HepG2 (cell line): ENCODE data around the gene BEND3. TPM values are rescaled to one million over a fixed set of nuclear protein-coding genes. Genes with fewer than 3 reads are reported as not detected.

ENCODE experiments used
- ATAC-seq: fragments of 200-7000 bp; cut with Tn5 transposase; 3 replicates; pipeline ENCODE4 v1.9.1; 2020; ENCODE audit warnings: mild to moderate bottlenecking, moderate library complexity
- BruUV-seq: library from RNA; stranded (reverse); fragments of 400-500 nt; replicated peaks from 2 replicates; lab custom pipeline; 2021; lab: Mats Ljungman, UMichigan
- CTCF ChIA-PET: fragments of 300-600 bp; formaldehyde crosslinking; extraction: SDS; loops from one replicate; lab custom pipeline; 2021; ENCODE audit warnings: low total read pairs, inconsistent platforms, low intra/inter-chr PET ratio; lab: Yijun Ruan, JAX
- POLR2A ChIA-PET: fragments of 350-600 bp; sonication (Branson Sonifier 250); formaldehyde crosslinking; loops from one replicate; lab custom pipeline; 2020; ENCODE audit warnings: antibody characterized with exemption, inconsistent platforms; lab: Yijun Ruan, JAX
- DNase-seq: peaks from one replicate; pipeline ENCODE4 v3.0.0-alpha.2; 2015; ENCODE audit warnings: low spot score
- FAIRE-seq: peaks from 3 replicates; lab custom pipeline; 2011; peaks lifted over from hg19 to GRCh38; lab: Jason Lieb, UNC
- H2AFZ ChIP-seq: one replicate; pipeline ENCODE4 v1.6.1; 2011; ENCODE audit warnings: low read length, inconsistent platforms
- H3K27ac ChIP-seq: fragments of 300-600 bp; 3 replicates; pipeline ENCODE4 v1.8.0; 2011; ENCODE audit warnings: mixed run types, mild to moderate bottlenecking, mixed read lengths, low read length, inconsistent platforms; ENCODE audit not compliant: insufficient read depth; ENCODE audit errors: extremely low read length
- H3K27me3 ChIP-seq, 2 experiments: fragments of 200-600 bp in 1 of 2; 2 replicates in 1 of 2; 3 replicates in 1 of 2; pipeline versions ENCODE4 v1.6.0 to v1.8.0; 2011; ENCODE audit warnings: low read length in 2 of 2, mild to moderate bottlenecking in 2 of 2, moderate library complexity in 2 of 2, inconsistent platforms in 1 of 2; ENCODE audit not compliant: insufficient read depth in 2 of 2, control insufficient read depth in 1 of 2
- H3K36me3 ChIP-seq, 2 experiments: fragments of 200-600 bp in 1 of 2; replicated peaks in 1 of 2; 2 replicates in 1 of 2; 3 replicates in 1 of 2; pipeline versions ENCODE4 v1.5.1 to v1.8.0; 2011; ENCODE audit warnings: low read length in 2 of 2, inconsistent platforms in 1 of 2; ENCODE audit not compliant: insufficient read depth in 2 of 2, control insufficient read depth in 1 of 2
- H3K4me1 ChIP-seq: 2 replicates; pipeline ENCODE4 v1.5.1; 2012; ENCODE audit warnings: low read length, inconsistent platforms; ENCODE audit not compliant: insufficient read depth
- H3K4me2 ChIP-seq: 2 replicates; pipeline ENCODE4 v1.6.0; 2011; ENCODE audit warnings: low read depth, low read length, inconsistent platforms
- H3K4me3 ChIP-seq, 3 experiments: fragments of 200-600 bp in 1 of 3; sonication (generic), shearing (Covaris generic) in 1 of 3; replicated peaks in 1 of 3; 2 replicates each; pipeline ENCODE4 v1.5.1; 2011 to 2016; ENCODE audit warnings: low read length in 3 of 3, inconsistent platforms in 2 of 3, low read depth in 2 of 3, mild to moderate bottlenecking in 2 of 3, control low read depth in 1 of 3, mixed read lengths in 1 of 3; ENCODE audit not compliant: insufficient read depth in 1 of 3
- H3K79me2 ChIP-seq: one replicate; pipeline ENCODE4 v1.6.1; 2011; ENCODE audit warnings: low read length, inconsistent platforms; ENCODE audit not compliant: insufficient read depth
- H3K9ac ChIP-seq: 2 replicates; pipeline ENCODE4 v1.6.0; 2011; ENCODE audit warnings: mild to moderate bottlenecking, low read depth, low read length, inconsistent platforms; ENCODE audit not compliant: insufficient read depth
- H3K9me3 ChIP-seq: 2 replicates; pipeline ENCODE4 v1.5.1; 2012; ENCODE audit warnings: mild to moderate bottlenecking, low read length
- H4K20me1 ChIP-seq: 2 replicates; pipeline ENCODE4 v1.6.0; 2011; ENCODE audit warnings: inconsistent platforms, mild to moderate bottlenecking, low read length, moderate library complexity; ENCODE audit not compliant: insufficient read depth
- BRD4 ChIP-seq: sonication (generic); formaldehyde crosslinking; IDR thresholded peaks from 2 replicates; pipeline ENCODE4 v1.4.0; 2020; ENCODE audit warnings: missing genetic modification reagents
- ESRRA ChIP-seq: sonication (generic); formaldehyde crosslinking; IDR thresholded peaks from 2 replicates; pipeline ENCODE4 v1.5.1; 2020; ENCODE audit warnings: mild to moderate bottlenecking, low read depth, missing genetic modification reagents
- GMEB1 ChIP-seq: sonication (generic); formaldehyde crosslinking; IDR thresholded peaks from 2 replicates; pipeline ENCODE4 v1.5.1; 2020; ENCODE audit warnings: missing genetic modification reagents, mild to moderate bottlenecking, borderline replicate concordance
- MYNN ChIP-seq: sonication (generic); formaldehyde crosslinking; IDR thresholded peaks from 2 replicates; pipeline ENCODE4 v1.4.0; 2020; ENCODE audit warnings: mild to moderate bottlenecking, low read depth, missing genetic modification reagents
- ZNF414 ChIP-seq: sonication (generic); formaldehyde crosslinking; IDR thresholded peaks from 2 replicates; pipeline ENCODE4 v1.5.0; 2020; ENCODE audit warnings: missing genetic modification reagents
- ZNF605 ChIP-seq: sonication (generic); formaldehyde crosslinking; IDR thresholded peaks from 2 replicates; pipeline ENCODE4 v1.8.0; 2022; ENCODE audit warnings: mild to moderate bottlenecking, missing genetic modification reagents
- WGBS: methylation state at CpG from one replicate; pipeline ENCODE4 v1.1.6; 2017; ENCODE audit warnings: low lambda C conversion rate; 5-methylcytosine and 5-hydroxymethylcytosine counted together
- in situ Hi-C: cut with HindIII; loops from 2 replicates; pipeline ENCODE4 v1.10.0; 2017; ENCODE audit warnings: low pct_unique_long_range_greater_than_20kb; ENCODE audit not compliant: extremely low pct_ligation_motif_present
- intact Hi-C: fragments of 100-400 bp; cut with micrococcal nuclease; formaldehyde crosslinking; loops from one replicate; pipeline ENCODE4 v1.10.0; 2022; ENCODE audit not compliant: unreplicated experiment
- polyA plus RNA-seq, 8 experiments: library from polyadenylated mRNA; depleted of rRNA in 3 of 8; stranded (reverse) in 7 of 8; unstranded in 1 of 8; fragments of >200 nt; fragmentation: Illumina TruSeq in 4 of 8; extraction: Trizol in 4 of 8; gene quantifications; 2 replicates each; pipeline versions ENCODE4 v1.2.1 to v1.2.3, GENCODE V29; 2011 to 2016; ENCODE audit warnings: low read depth in 4 of 8, missing spikeins in 1 of 8, mixed read lengths in 1 of 8; ENCODE audit not compliant: insufficient read depth in 1 of 8
- total RNA-seq, 5 experiments: library from RNA; depleted of rRNA; stranded (reverse); fragments of >200 nt; fragmentation: Illumina TruSeq; extraction: Trizol; gene quantifications; 2 replicates each; pipeline ENCODE4 v1.2.3, GENCODE V29; 2016; ENCODE audit warnings: low read depth in 1 of 5

Gene BEND3
- total and polyA plus RNA-seq, 2 of the 13 experiments (the other 11 are each of a cell fraction or from before 2014, with no cell fraction given), result 1.4 to 5.8 TPM

- H3K9me3 ChIP-seq, result no peaks in the 10 kb centered on the region
- FAIRE-seq, result no peak
- H3K79me2 ChIP-seq, result no peaks in the 10 kb centered on the region
- no peaks in the 10 kb centered on the region for H4K20me1 ChIP-seq
- no TSS peak for BruUV-seq
- intact Hi-C loops, result no loop called here
- no peak overlapping the region for H3K4me3 ChIP-seq
- no peak for ATAC-seq
- H3K36me3 ChIP-seq, result peaks cover 5 to 24% of the 10 kb centered on the region in 2 experiments; a peak in 4 of 5 replicates
- H3K4me1 ChIP-seq, result peaks cover 25% of the 10 kb centered on the region
- no peak overlapping the region for H3K9ac ChIP-seq
- DNase-seq, result no peak
- H3K27ac ChIP-seq, result no peak overlapping the region
- TF ChIP-seq GMEB1 (CRISPR knock-in tag), result no peak
- TF ChIP-seq MYNN (CRISPR knock-in tag), result no peak
- no peak for TF ChIP-seq ESRRA (CRISPR knock-in tag)
- TF ChIP-seq ZNF605 (CRISPR knock-in tag), result no peak
- TF ChIP-seq ZNF414 (CRISPR knock-in tag), result no peak
- no peak for TF ChIP-seq BRD4 (CRISPR knock-in tag)
- in situ Hi-C loops, result no loop called here
- H3K27me3 ChIP-seq, result no peaks in the 10 kb centered on the region
- CTCF ChIA-PET, result no interaction called here
- WGBS, result 100% methylated on average over 5 of the region's 12 CpGs
- no peak overlapping the region for H2AFZ ChIP-seq
- POLR2A ChIA-PET, result no interaction called here
- H3K4me2 ChIP-seq, result no peak overlapping the region
These were observed 44.6 kb downstream of the BEND3 start for GRCh38 chr6:107070686-107071085.
